Measurements from ENCODE around the gene NDFIP2.

DNA sequence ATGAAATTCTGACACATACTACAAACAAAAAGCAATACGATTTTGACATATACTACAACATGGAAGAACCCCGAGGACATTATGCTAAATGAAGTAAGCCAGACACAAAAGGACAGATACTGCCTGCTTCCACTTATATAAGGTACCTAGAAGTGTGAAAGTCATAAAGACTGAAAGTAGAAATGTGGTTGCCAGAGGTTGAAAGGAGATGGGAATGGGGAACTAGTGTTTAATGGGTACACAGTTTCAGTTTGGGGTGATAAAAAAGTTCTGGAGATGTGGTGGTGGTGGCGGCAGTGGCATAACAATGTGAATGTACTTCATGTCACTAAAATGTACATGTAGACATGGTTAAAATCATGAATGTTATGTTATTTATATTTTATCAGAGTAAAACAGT is 12.1 kb upstream of the NDFIP2 start:
- TF ChIP-seq, protein P1, sequence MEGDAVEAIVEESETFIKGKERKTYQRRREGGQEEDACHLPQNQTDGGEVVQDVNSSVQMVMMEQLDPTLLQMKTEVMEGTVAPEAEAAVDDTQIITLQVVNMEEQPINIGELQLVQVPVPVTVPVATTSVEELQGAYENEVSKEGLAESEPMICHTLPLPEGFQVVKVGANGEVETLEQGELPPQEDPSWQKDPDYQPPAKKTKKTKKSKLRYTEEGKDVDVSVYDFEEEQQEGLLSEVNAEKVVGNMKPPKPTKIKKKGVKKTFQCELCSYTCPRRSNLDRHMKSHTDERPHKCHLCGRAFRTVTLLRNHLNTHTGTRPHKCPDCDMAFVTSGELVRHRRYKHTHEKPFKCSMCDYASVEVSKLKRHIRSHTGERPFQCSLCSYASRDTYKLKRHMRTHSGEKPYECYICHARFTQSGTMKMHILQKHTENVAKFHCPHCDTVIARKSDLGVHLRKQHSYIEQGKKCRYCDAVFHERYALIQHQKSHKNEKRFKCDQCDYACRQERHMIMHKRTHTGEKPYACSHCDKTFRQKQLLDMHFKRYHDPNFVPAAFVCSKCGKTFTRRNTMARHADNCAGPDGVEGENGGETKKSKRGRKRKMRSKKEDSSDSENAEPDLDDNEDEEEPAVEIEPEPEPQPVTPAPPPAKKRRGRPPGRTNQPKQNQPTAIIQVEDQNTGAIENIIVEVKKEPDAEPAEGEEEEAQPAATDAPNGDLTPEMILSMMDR (IDR thresholded peaks at IDR 0.05; ENCODE audit: extremely low read depth in 1 of 2, insufficient read depth in 1 of 2, low read depth in 1 of 2, low read length in 2 of 2): no peak
- no peak for TF ChIP-seq POLR2AphosphoS5 (IDR thresholded peaks at IDR 0.05; ENCODE audit: insufficient read depth, low read depth, low read length)
- TF ChIP-seq EZH2 (IDR thresholded peaks at IDR 0.05; ENCODE audit: borderline replicate concordance, low read depth, low read length, severe bottlenecking): no peak
- no peak for TF ChIP-seq JUN (IDR thresholded peaks at IDR 0.05; ENCODE audit: borderline replicate concordance, insufficient read depth, insufficient read length, low read depth)
- no peak for TF ChIP-seq POLR2A (IDR thresholded peaks at IDR 0.05; ENCODE audit: low read depth, low read length)
- TF ChIP-seq, protein P2, sequence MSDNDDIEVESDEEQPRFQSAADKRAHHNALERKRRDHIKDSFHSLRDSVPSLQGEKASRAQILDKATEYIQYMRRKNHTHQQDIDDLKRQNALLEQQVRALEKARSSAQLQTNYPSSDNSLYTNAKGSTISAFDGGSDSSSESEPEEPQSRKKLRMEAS (IDR thresholded peaks at IDR 0.05; ENCODE audit: insufficient read depth, insufficient read length): no peak

Data from endothelial cell of umbilical vein (primary cell).